HPDE6-E6E7 (cell line): ENCODE data around the gene SYTL3.

Experiments used
- DNase-seq: peaks from one replicate; pipeline ENCODE4 v3.0.0; 2011; ENCODE audit warnings: missing footprints; ENCODE audit errors: extremely low spot score

The SYTL3 gene

GRCh38 chr6:158718461-158719046 is 68.7 kb downstream of the SYTL3 start:
- no peak for DNase-seq

- no peak for DNase-seq
Observed at GRCh38 chr6:158722176-158722729, 72.4 kb downstream of the SYTL3 start.

DNA sequence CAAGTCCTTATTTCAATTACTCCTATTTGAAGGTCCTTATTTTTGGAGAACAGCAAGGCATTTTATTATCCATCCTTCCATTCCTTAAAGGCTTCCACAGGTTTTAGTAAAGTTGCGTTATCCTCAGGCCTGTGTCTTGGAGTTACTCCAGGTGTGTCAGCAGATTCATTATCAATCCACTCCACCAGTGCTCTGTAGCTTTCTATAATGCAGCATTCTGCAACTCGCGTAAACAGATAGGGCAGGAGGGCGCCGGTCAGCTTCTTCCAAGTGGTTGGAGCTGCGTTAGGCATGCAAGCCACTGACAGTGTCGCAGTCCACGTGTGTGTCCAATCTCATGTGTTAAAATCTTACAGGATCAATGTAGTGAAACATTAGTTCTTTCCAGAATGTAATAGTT is 75.8 kb downstream of the SYTL3 start:
- DNase-seq: no peak

GRCh38 chr6:158729906-158730540 is 80.2 kb downstream of the SYTL3 start:
- no peak for DNase-seq

DNA sequence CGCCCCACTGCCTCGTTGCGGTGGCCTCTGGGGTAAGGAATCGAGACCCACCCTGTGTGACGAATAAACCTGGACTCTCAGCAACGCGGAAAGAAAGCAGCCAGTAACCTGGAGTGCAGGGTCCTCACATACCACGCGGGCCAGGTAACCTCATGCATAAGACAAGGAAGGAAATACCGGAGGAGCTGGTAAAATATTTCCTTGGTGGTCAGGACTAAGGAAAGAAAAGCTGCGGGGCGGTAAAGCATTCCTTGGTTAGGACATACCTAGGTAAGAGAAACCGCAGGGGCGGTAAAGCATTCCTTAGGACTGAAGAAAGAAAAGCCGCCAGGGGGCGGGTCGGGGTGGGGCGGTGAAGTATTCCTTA is 80.7 kb downstream of the SYTL3 start:
- no peak for DNase-seq

DNA sequence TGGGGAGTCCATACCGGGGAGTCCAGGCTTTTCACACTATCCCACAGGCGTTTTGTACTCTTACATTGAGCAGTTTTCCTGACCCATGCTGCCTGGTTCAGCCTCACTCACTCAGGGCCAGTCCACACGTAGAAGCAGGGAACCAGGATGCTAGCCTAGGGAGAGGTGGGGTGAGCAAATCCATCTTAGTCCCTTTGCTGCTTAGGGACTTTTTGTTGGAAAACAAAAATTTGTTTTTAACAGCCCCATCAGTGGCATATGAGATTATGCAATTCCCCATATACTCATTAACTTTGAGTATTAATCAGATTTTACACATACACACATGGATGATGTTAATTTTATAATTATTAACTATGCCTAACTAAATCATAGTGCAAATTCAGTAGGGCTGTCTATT is 85.2 kb downstream of the SYTL3 start:
- DNase-seq: no peak

DNA sequence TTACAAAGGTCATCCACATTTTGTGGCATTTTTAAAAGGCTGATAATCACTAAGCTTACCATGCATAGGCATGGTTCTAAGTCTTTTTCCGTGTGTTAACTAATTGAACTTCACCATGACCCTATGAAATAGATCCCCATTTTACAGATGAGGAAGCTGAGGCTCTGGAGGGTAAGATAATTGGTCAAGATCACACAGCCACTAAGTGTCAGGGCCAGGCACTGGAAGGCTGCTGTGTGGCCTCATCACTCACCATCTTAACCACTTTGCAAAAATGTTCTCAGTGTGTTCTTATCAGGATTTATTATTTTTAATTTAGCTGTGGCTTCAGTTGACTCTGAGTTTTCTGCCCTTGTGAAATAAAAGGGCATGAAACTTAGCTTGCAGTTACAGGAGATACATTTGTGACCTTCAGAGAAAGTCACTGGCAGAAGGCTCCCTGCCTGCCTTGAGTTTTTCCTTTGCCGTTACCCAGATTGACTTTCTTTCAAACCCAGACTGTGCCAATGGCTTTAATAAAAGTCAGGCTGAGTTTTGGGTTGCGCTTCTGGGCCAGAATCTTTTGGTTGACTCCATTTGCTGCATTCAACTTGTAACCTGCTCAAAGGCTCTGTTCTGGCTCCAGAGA is 87.3 kb downstream of the SYTL3 start:
- no peak for DNase-seq

GRCh38 chr6:158737710-158738615 is 88.1 kb downstream of the SYTL3 start:
- DNase-seq: peak; percentile 83

GRCh38 chr6:158739673-158740072 is 89.8 kb downstream of the SYTL3 start:
- no peak for DNase-seq

DNA sequence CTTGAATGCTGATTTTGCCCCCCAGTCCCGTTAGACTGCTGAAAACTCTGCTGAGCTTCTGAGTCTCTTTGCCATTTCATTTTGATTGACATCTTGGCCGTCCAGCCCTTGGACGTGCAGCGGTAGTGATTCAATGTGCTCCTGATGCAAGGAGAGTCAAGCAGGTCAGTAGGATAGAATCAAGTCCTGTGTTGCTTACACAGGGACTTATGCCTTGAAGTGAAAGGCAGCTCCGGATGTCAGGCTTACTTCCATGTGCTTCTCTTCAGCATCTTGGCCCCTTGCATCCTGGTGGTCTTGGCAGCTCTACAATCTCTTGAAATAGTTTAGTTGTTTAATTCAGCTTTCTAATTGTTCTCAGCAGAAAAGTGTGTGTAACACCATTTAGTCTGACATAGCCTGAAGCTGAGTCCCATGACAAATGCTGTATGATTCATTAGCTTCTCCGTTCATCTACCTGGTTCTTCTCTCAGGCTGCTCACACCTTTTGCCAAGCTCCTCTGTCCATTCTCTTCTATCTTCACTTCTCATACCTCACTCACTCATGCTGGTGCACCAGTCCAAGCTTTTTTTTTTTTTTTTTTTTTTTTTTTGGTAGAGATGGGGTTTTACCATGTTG is 93.3 kb downstream of the SYTL3 start:
- peak; percentile 72 for DNase-seq

- no peak for DNase-seq
Observed at GRCh38 chr6:158744986-158745430, 95.2 kb downstream of the SYTL3 start.

GRCh38 chr6:158751224-158751623 is 101.4 kb downstream of the SYTL3 start:
- no peak for DNase-seq

DNA sequence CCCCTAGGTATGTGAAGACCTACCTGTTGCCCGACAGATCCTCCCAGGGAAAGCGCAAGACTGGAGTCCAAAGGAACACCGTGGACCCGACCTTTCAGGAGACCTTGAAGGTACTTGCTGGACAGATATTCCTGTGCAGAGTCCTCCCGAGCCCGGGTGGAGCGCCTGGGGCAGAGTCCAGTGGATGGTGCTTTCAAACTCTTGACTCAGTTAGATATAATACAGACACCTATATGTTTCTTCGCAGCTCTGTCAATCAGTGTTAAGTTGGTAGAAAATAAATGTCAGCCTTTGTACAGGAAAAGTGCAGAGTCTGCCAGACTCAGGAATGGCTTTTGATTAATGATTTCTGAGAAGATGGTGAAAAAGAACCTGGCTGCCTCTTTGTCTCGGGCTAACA is 102.1 kb downstream of the SYTL3 start:
- no peak for DNase-seq

DNA sequence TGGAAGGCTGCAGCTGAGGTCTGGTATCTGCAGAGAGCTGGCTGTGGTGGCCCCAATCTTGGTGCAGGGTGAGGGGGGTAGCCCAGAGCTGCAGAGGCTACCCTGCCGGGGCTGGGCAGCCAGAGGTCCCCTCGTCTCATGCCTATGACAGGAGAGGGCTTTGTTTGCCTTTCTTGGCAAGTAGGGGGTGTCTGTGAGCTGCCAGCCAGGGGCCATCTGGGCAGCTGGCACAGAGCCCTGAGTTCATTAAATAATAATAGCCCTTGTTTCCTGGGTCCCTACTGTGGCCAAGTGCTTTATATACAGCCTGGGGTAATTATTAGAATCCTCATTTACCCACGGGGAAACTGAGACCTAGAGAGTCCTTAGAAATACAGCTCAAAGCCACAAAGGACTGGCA is 102.8 kb downstream of the SYTL3 start:
- DNase-seq: no peak

GRCh38 chr6:158753811-158754210 is 104.0 kb downstream of the SYTL3 start:
- no peak for DNase-seq

- DNase-seq: no peak
Observed at GRCh38 chr6:158754738-158755137, 104.9 kb downstream of the SYTL3 start.

GRCh38 chr6:158755636-158756035 is 105.8 kb downstream of the SYTL3 start:
- DNase-seq: no peak

DNA sequence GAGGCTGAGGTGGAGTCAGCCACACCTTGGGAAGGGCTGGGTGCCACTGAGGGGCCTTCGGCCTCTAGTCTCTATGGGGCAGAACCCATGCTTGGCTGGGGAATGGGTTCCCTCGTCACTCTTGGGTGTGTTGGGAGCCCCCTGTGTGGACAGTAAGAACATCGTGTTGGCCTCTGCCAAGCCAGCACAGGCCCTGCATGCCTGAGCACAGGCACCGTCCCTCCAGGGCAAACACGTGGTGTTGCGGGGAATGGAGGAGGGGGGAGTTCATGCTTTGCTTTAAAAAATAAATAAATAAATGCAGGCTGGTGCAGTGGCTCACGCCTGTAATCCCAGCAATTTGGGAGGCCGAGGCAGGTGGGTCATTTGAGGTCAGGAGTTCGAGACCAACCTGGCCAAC is 106.3 kb downstream of the SYTL3 start:
- peak; percentile 43 for DNase-seq

DNA sequence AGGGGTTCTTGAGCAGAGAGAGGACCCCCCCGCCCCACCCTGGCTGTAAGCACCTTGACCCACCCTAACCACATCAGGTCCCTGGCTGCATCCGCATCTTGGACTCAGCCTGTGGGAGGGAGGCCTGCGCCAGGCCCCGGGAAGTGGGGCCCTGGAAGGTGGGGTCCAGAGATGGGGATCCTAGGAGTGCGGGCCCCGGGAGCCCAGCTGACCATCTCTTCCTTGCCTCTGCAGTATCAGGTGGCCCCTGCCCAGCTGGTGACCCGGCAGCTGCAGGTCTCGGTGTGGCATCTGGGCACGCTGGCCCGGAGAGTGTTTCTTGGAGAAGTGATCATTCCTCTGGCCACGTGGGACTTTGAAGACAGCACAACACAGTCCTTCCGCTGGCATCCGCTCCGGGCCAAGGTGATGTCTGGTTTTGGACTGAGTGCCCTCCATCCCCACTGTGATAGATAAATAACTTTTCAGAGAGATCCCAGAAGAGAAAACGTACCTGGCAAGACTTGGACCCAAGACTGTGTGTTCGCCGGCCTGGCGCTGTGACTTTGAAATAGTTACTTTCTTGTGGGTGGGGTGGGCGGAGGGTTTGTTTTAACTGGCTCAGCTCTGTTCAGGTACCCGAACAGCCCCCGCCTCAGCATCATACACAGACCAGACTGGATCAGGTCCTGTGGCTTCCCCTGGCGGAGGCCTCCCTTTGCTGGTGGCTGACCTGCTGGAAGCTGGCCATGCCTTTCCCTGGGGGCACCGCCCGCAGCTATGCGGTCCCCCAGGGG is 107.3 kb downstream of the SYTL3 start:
- DNase-seq: no peak

DNA sequence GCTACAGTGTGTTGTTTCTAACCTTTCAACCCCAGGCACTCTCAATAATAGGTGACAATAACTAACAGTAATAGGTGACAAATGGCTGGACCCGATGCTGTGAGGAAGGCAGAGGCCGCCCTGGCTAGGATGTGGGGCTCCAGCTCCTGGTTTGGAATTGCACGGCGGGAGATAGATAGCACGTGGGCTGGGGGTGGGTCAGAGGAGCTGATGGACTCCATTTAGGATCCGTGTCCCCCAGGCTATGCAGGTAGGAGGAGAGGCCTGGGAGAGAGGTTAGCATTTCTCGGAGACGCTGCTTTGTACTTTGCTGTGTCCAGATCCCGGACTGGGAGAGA is 107.9 kb downstream of the SYTL3 start:
- no peak for DNase-seq

- DNase-seq: no peak
Observed at GRCh38 chr6:158758451-158758860, 108.6 kb downstream of the SYTL3 start.
